ENCODE results near the gene TAS2R10. TPM values are rescaled to one million over a fixed set of nuclear protein-coding genes. Genes with fewer than 3 reads are reported as not detected.

TAS2R10 gene
- polyA plus RNA-seq, 1 of the 3 experiments (the other 2 are of a cell fraction): 0.21 TPM

GRCh38 chr12:10801741-10802140 lies 24.4 kb downstream of the TAS2R10 start:
- Histone ChIP-seq H3K9me3 (no peaks in the 10 kb centered on the region), H3K27me3 (ENCODE audit: insufficient read depth) (peaks cover 3% of the 10 kb centered on the region; the same call in 1 of the 2 replicates), H3F3A (replicated peaks; ENCODE audit: insufficient read depth) (no peaks in the 10 kb centered on the region), H3K9ac (no peak overlapping the region), H3K27ac (ENCODE audit: low read depth in 2 of 2, low read length in 1 of 2) (no peak overlapping the region), H3K4me3 (ENCODE audit: low read depth in 2 of 2, low read length in 1 of 2) (no peak overlapping the region), H3K4me2 (no peak overlapping the region), H3K79me2 (ENCODE audit: insufficient read depth) (no peaks in the 10 kb centered on the region), H3K36me3 (replicated peaks in 1 of 2; ENCODE audit: control insufficient read depth in 1 of 2, insufficient read depth in 2 of 2, low read length in 1 of 2) (no peaks in the 10 kb centered on the region), H3K9me2 (no peaks in the 10 kb centered on the region), H2AFZ (ENCODE audit: low read depth) (no peak overlapping the region), H3K4me1 (ENCODE audit: control insufficient read depth in 1 of 2, insufficient read depth in 2 of 2, low read depth in 1 of 2, low read length in 1 of 2) (no peaks in the 10 kb centered on the region), H4K20me1 (ENCODE audit: insufficient read depth) (no peaks in the 10 kb centered on the region)
- WGBS (ENCODE audit: low lambda C conversion rate): 6% methylated on average over 5 of the region's 5 CpGs
- POLR2A ChIA-PET: no interaction called here
- CTCF ChIA-PET: interaction anchor here (1.0 kb wide), 1 partner anchor 398 kb away, joined by 4 read pairs; no protein-coding TSS in a partner anchor
- TF ChIP-seq RFX5 (IDR thresholded peaks at IDR 0.05; ENCODE audit: low read length) (no peak), IRF3 (IDR thresholded peaks at IDR 0.05; ENCODE audit: low read depth, low read length) (no peak), TCF12 (IDR thresholded peaks at IDR 0.05) (no peak), SMC3 (IDR thresholded peaks at IDR 0.05; ENCODE audit: low read depth, low read length) (no peak), CTCF (IDR thresholded peaks at IDR 0.05) (no peak), EZH2phosphoT487 (IDR thresholded peaks at IDR 0.05; ENCODE audit: borderline replicate concordance, low read depth) (no peak), RXRA (IDR thresholded peaks at IDR 0.05; ENCODE audit: borderline replicate concordance, low read depth) (no peak), ZBTB33 (IDR thresholded peaks at IDR 0.05; ENCODE audit: borderline replicate concordance, low read depth) (no peak), YY1 (IDR thresholded peaks at IDR 0.05; ENCODE audit: low read depth) (no peak), EP300 (IDR thresholded peaks at IDR 0.05; ENCODE audit: borderline replicate concordance in 1 of 2, low read depth in 1 of 2, low read length in 1 of 2) (no peak), MXI1 (IDR thresholded peaks at IDR 0.05; ENCODE audit: low read depth, low read length) (no peak), REST (IDR thresholded peaks at IDR 0.05; ENCODE audit: low read depth, low read length) (no peak), TAF1 (IDR thresholded peaks at IDR 0.05; ENCODE audit: borderline replicate concordance, low read depth, low read length) (no peak), ELF1 (IDR thresholded peaks at IDR 0.05) (no peak), FOXM1 (IDR thresholded peaks at IDR 0.05; ENCODE audit: low read depth) (no peak), NRF1 (IDR thresholded peaks at IDR 0.05; ENCODE audit: low read depth, low read length) (no peak), FOXJ3 (CRISPR knock-in tag; IDR thresholded peaks at IDR 0.05) (no peak)
- DNase-seq: no peak
